ENCODE data around the gene MRLN.

DNA sequence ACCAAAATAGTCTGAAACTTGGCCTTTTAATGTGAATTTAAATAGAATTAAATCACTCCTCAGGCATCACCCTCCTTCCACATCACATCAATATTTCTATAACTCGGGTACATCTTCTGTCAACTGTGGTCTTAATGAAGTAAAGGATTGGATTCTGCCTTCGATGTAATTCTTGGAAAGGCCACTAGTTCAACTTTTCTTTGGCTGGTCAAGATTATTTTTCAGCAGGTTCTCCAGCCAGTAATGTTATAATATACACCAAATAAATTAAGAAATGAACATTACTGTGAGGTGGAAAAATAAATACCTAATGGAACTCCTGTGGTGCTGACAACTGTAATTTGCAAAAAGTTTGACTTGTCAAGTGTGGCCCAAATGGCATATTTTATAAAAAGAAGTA, 33.9 kb downstream of the MRLN start:
- TF ChIP-seq, protein P1, sequence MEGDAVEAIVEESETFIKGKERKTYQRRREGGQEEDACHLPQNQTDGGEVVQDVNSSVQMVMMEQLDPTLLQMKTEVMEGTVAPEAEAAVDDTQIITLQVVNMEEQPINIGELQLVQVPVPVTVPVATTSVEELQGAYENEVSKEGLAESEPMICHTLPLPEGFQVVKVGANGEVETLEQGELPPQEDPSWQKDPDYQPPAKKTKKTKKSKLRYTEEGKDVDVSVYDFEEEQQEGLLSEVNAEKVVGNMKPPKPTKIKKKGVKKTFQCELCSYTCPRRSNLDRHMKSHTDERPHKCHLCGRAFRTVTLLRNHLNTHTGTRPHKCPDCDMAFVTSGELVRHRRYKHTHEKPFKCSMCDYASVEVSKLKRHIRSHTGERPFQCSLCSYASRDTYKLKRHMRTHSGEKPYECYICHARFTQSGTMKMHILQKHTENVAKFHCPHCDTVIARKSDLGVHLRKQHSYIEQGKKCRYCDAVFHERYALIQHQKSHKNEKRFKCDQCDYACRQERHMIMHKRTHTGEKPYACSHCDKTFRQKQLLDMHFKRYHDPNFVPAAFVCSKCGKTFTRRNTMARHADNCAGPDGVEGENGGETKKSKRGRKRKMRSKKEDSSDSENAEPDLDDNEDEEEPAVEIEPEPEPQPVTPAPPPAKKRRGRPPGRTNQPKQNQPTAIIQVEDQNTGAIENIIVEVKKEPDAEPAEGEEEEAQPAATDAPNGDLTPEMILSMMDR (IDR thresholded peaks at IDR 0.05), result no peak
- no peak for TF ChIP-seq POLR2A (IDR thresholded peaks at IDR 0.05)

Data from lower leg skin (tissue), 3 donors.